Lung (tissue), 12 donors: Measurements from ENCODE around the gene NAALADL2. TPM values are rescaled to one million over a fixed set of nuclear protein-coding genes. Genes with fewer than 3 reads are reported as not detected.

Experiments used
- ATAC-seq: fragments of 200-7000 bp; cut with Tn5 transposase; one replicate; pipeline ENCODE4 v1.9.1; 2020; ENCODE audit warnings: moderate number of reproducible peaks; ENCODE audit not compliant: insufficient read depth, low FRiP score
- DNase-seq, 3 donors: peaks; one replicate each; pipeline ENCODE4 v3.0.0-alpha.2; 2013 to 2017
- H3K27ac ChIP-seq, 2 donors: one replicate each; pipeline ENCODE4 v1.5.1; 2013; ENCODE audit warnings: mild to moderate bottlenecking in 2 of 2, moderate library complexity in 2 of 2, control low read depth in 1 of 2, inconsistent platforms in 1 of 2, low read depth in 1 of 2, low read length in 1 of 2
- H3K27me3 ChIP-seq, 3 donors: one replicate each; pipeline ENCODE4 v1.5.1; 2013; ENCODE audit warnings: low read length in 2 of 3; ENCODE audit not compliant: control insufficient read depth in 3 of 3, insufficient read depth in 3 of 3
- H3K36me3 ChIP-seq, 4 donors: one replicate each; pipeline ENCODE4 v1.5.1; 2013; ENCODE audit warnings: low read length in 4 of 4, mild to moderate bottlenecking in 1 of 4, moderate library complexity in 1 of 4; ENCODE audit not compliant: control insufficient read depth in 4 of 4, insufficient read depth in 4 of 4
- H3K4me1 ChIP-seq, 5 donors: one replicate each; pipeline ENCODE4 v1.5.1; 2013; ENCODE audit warnings: low read length in 5 of 5, mild to moderate bottlenecking in 2 of 5, moderate library complexity in 1 of 5; ENCODE audit not compliant: control insufficient read depth in 5 of 5, insufficient read depth in 5 of 5
- H3K4me3 ChIP-seq: one replicate; pipeline ENCODE4 v1.5.1; 2013; ENCODE audit warnings: mild to moderate bottlenecking, control low read depth, moderate library complexity
- H3K9ac ChIP-seq, 2 donors: one replicate each; pipeline ENCODE4 v1.5.1; 2013; ENCODE audit warnings: low read length in 2 of 2, control low read depth in 1 of 2; ENCODE audit not compliant: insufficient read depth in 1 of 2
- H3K9me3 ChIP-seq, 4 donors: one replicate each; pipeline ENCODE4 v1.5.1; 2013; ENCODE audit warnings: low read length in 3 of 4, mild to moderate bottlenecking in 1 of 4, moderate library complexity in 1 of 4; ENCODE audit not compliant: control insufficient read depth in 4 of 4, insufficient read depth in 3 of 4
- WGBS, 2 donors: extraction: QIAGEN DNeasy Blood & Tissue Kit; methylation state at CpG; one replicate each; pipeline ENCODE4 v1.1.7; 2013; 5-methylcytosine and 5-hydroxymethylcytosine counted together
- polyA plus RNA-seq, 2 donors: library from polyadenylated mRNA; stranded (reverse); fragments of 200-250 nt; gene quantifications; one replicate each; pipeline ENCODE4 v1.2.1, GENCODE V29; 2013
- total RNA-seq, 2 donors: library from RNA; depleted of rRNA in 1 of 2; stranded (reverse); fragments of >200 nt in 1 of 2; gene quantifications; one replicate each; pipeline ENCODE4 v1.2.1, GENCODE V29; 2014 to 2021
- TF ChIP-seq, protein P1 (sequence below): IDR thresholded peaks from 2 replicates; pipeline ENCODE4 v1.5.1; 2012; ENCODE audit warnings: mild to moderate bottlenecking; ENCODE audit errors: control extremely low read depth, extremely low read depth
- donor health status: control.
- donor health status: control.
- donor health status: Bipolar disorder and iron deficiency.
- donor health status: healthy.
- donor health status: DM: yes; HTN: yes; CAD: no.

The NAALADL2 gene
- total and polyA plus RNA-seq, 4 donors: 0.49 to 46.7 (median 4.7) TPM

DNA sequence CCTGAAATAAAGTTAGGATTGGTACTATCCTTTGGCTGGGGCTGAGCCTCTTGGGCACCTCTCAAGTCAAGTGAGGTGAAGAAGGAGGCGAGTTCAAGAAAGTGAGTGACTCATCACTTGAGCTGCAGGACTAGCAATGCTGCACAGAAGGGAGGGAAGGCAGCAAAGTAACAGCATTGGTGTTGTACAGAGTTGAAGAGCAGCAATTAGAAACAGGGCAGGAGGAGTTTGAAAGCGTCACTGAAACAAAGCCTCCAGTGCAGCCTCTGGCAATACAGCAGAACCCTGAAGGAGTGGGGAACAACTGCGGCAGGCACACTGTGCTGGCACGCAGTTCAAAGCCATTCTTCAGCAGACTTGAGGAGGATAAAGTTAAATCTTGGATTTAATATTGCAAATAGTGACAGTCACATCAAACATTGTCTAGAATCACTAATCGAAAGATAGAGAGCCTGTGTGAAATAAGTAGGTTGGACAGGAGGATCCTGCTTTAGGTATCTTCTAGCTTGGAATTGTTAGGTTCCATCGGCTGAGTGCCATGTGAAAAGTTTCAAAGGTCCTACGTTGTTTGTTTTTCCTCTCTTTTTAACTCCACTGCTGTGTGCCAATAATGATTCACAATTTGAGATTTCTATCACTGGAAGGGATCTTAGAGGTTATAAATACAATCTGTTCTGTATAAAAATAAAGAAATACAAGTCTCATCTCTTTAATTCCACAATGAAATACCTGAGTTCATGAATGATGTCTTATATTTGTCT is 479.8 kb downstream of the NAALADL2 start:
- ATAC-seq (peak; percentile 77), DNase-seq (peak; percentile 13 to 43 (median 36))
- H3K4me3 ChIP-seq: no peak overlapping the region
- H3K27me3 ChIP-seq: no peaks in the 10 kb centered on the region
- TF ChIP-seq, protein P1, sequence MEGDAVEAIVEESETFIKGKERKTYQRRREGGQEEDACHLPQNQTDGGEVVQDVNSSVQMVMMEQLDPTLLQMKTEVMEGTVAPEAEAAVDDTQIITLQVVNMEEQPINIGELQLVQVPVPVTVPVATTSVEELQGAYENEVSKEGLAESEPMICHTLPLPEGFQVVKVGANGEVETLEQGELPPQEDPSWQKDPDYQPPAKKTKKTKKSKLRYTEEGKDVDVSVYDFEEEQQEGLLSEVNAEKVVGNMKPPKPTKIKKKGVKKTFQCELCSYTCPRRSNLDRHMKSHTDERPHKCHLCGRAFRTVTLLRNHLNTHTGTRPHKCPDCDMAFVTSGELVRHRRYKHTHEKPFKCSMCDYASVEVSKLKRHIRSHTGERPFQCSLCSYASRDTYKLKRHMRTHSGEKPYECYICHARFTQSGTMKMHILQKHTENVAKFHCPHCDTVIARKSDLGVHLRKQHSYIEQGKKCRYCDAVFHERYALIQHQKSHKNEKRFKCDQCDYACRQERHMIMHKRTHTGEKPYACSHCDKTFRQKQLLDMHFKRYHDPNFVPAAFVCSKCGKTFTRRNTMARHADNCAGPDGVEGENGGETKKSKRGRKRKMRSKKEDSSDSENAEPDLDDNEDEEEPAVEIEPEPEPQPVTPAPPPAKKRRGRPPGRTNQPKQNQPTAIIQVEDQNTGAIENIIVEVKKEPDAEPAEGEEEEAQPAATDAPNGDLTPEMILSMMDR: no peak
- H3K27ac ChIP-seq: no peak overlapping the region
- no peak overlapping the region for H3K9ac ChIP-seq
- H3K36me3 ChIP-seq: no peaks in the 10 kb centered on the region
- 60 to 75% methylated on average over 7 of the region's 7 CpGs for whole genome bisulfite sequencing, 2 donors
- H3K4me1 ChIP-seq: peaks cover 0 to 3% (median 0%) of the 10 kb centered on the region in 5 donors
- no peaks in the 10 kb centered on the region for H3K9me3 ChIP-seq

DNA sequence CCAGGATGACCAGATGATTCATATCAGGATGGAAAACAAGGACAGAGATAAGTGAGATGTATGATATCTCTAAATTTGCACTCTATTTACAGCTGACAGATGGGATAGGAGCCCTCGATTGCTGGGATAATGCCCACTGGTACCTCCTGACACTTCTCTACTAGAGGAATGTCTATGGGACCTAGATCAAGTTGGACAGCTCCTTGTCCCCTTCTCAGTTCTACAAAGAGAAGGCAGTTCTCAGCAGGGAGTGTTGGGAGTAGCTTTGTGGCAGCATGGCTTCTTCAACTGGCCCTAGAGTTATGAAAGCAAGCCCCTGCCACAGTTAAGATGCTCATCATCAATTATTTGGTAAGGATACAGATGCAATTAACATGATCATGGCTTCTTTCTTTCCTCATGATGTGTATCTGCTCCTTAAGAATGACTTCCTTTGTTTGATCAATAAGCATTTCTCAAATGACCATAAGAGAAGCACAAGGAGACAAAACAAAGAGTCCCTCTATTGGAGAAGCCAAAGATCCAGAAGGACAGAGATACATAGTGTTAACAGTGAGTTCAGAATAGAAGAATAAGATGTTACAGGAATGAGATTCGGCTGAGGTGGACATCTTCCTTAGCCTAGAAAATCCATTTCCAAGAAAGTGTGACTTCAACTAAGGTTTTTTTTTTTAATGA is 481.3 kb downstream of the NAALADL2 start:
- WGBS, 2 donors: 85 to 88% methylated on average over 2 of the region's 2 CpGs
- no peaks in the 10 kb centered on the region for H3K9me3 ChIP-seq
- no peak for ATAC-seq
- no peak overlapping the region for H3K4me3 ChIP-seq
- TF ChIP-seq, protein P1: no peak
- H3K27ac ChIP-seq: no peak overlapping the region
- no peaks in the 10 kb centered on the region for H3K36me3 ChIP-seq
- H3K4me1 ChIP-seq: peaks cover 0 to 3% (median 0%) of the 10 kb centered on the region in 5 donors
- no peak for DNase-seq
- no peak overlapping the region for H3K9ac ChIP-seq
- H3K27me3 ChIP-seq: no peaks in the 10 kb centered on the region

DNA sequence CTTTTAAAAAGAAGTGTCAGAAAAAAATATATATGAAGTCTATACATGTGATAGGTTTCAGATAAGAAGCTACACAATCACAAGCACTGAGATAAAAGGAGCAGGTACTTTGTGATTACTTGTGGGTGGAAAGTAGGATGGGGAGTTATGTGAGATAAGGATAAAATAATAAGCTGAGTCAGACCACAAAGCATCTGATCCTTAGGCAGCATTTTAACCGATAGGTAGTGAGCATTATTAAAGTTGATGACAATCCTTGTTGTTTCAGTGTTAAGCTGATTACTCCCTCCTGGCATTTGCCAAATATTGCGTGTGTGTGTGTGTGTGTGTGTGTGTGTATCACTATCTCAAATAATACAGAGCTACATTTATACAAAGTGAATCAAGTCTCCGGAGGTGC is 483.1 kb downstream of the NAALADL2 start:
- DNase-seq: no peak
- 51 to 65% methylated on average over 3 of the region's 3 CpGs for WGBS, 2 donors
- H3K27ac ChIP-seq: no peak overlapping the region
- H3K9me3 ChIP-seq: no peaks in the 10 kb centered on the region
- TF ChIP-seq, protein P1: no peak
- ATAC-seq: no peak
- no peak overlapping the region for H3K4me3 ChIP-seq
- H3K9ac ChIP-seq: no peak overlapping the region
- H3K36me3 ChIP-seq: no peaks in the 10 kb centered on the region
- no peaks in the 10 kb centered on the region for H3K27me3 ChIP-seq
- H3K4me1 ChIP-seq: peaks cover 0 to 8% (median 0%) of the 10 kb centered on the region in 5 donors
